ENCODE measurements around the gene RIPPLY2.

GRCh38 chr6:83904395-83904794 is 51.2 kb downstream of the RIPPLY2 start:
- TF ChIP-seq POLR2A (IDR thresholded peaks at IDR 0.05) = no peak
- TF ChIP-seq CTCF (IDR thresholded peaks at IDR 0.05) = no peak
